HG03103 (cell line): ENCODE data around the gene GGA3.
"Not testable (repeated sequence)": the region's sequence is repeated elsewhere in the genome, so short reads cannot be mapped to it uniquely, and the experiment has no call there.

Source experiments
- ATAC-seq: cut with Tn5 transposase; IDR thresholded peaks from one replicate; pipeline ENCODE4 v1.9.1; 2021; ENCODE audit warnings: low read depth; ENCODE audit not compliant: unreplicated experiment

GGA3 gene

GRCh38 chr17:75272848-75273184 lies 11.4 kb upstream of the GGA3 start:
- ATAC-seq: no peak

GRCh38 chr17:75271955-75272847 lies 10.8 kb upstream of the GGA3 start:
- ATAC-seq: no peak

GRCh38 chr17:75271233-75271954 lies 10.0 kb upstream of the GGA3 start:
- ATAC-seq: peak; percentile 64

GRCh38 chr17:75270966-75271232 lies 9.5 kb upstream of the GGA3 start, which contains the start of gene MIF4GD:
TSS of gene MIF4GD (minus strand) at chr17:75271231. CDS start at chr17:75270195, 1,036 bp downstream.
- no peak for ATAC-seq

GRCh38 chr17:75270218-75270965 lies 9.0 kb upstream of the GGA3 start:
- peak; percentile 18 for ATAC-seq

GRCh38 chr17:75269844-75270217 lies 8.4 kb upstream of the GGA3 start:
- no peak for ATAC-seq

GRCh38 chr17:75267411-75268232 lies 6.2 kb upstream of the GGA3 start:
- ATAC-seq: no peak

- no peak for ATAC-seq
These were observed 5.7 kb upstream of the GGA3 start for GRCh38 chr17:75267153-75267410.

- no peak for ATAC-seq
These were observed 5.1 kb upstream of the GGA3 start for GRCh38 chr17:75266316-75267152.

- ATAC-seq: no peak
These were observed 4.4 kb upstream of the GGA3 start for GRCh38 chr17:75265614-75266315.

- no peak for ATAC-seq
These were observed 1.6 kb upstream of the GGA3 start for GRCh38 chr17:75263055-75263454.

GRCh38 chr17:75262112-75262606 lies 753 bp upstream of the GGA3 start:
- ATAC-seq: no peak

GRCh38 chr17:75260641-75261335 lies 618 bp downstream of the GGA3 start:
- ATAC-seq: peak; percentile 10

GRCh38 chr17:75257228-75257627 lies 4.2 kb downstream of the GGA3 start:
- ATAC-seq: not testable (repeated sequence)

GRCh38 chr17:75255954-75256698 lies 5.3 kb downstream of the GGA3 start:
- not testable (repeated sequence) for ATAC-seq

GRCh38 chr17:75252039-75252816 lies 9.2 kb downstream of the GGA3 start:
- no peak for ATAC-seq

GRCh38 chr17:75250009-75250471 lies 11.4 kb downstream of the GGA3 start:
- no peak for ATAC-seq
